HG03575 (cell line): ENCODE results near the gene CYP2W1.
"Not testable (repeated sequence)": the region's sequence is repeated elsewhere in the genome, so short reads cannot be mapped to it uniquely, and the experiment has no call there.

Experiments used
- ATAC-seq: cut with Tn5 transposase; IDR thresholded peaks from one replicate; pipeline ENCODE4 v1.9.1; 2021; ENCODE audit not compliant: unreplicated experiment, insufficient number of reproducible peaks, low FRiP score; ENCODE audit errors: extremely low read depth

CYP2W1 gene, protein sequence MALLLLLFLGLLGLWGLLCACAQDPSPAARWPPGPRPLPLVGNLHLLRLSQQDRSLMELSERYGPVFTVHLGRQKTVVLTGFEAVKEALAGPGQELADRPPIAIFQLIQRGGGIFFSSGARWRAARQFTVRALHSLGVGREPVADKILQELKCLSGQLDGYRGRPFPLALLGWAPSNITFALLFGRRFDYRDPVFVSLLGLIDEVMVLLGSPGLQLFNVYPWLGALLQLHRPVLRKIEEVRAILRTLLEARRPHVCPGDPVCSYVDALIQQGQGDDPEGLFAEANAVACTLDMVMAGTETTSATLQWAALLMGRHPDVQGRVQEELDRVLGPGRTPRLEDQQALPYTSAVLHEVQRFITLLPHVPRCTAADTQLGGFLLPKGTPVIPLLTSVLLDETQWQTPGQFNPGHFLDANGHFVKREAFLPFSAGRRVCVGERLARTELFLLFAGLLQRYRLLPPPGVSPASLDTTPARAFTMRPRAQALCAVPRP

DNA sequence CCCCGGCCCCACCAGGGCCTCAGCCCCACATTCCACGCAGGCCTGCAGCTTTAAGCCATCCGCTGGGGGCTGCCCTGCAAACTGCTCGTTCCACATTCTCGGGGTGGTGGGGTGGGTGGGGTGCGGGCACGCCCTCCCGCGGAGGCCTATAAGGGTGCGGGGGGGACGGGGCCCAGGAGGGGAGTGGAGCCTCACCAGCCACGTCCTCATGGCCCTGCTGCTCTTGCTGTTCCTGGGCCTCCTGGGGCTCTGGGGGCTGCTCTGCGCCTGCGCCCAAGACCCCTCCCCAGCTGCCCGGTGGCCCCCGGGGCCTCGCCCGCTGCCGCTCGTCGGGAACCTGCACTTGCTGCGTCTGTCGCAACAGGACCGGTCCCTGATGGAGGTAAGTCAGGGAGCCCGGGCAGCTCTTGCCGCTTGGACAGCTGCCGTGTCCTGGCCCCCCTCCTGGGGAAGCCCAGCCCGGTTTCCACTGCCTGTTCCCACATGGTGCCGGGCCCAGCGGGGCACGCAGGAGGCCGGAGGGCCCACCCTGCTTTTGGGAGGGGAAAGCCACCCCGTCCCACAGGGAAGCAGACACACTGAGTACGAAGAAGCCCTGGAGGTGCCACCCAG is at the start of gene CYP2W1:
Gene CYP2W1 (plus strand): TSS at position 178 of the 612 bp plus-strand sequence. CDS start 31 bp downstream, at position 209.
- ATAC-seq: no peak

DNA sequence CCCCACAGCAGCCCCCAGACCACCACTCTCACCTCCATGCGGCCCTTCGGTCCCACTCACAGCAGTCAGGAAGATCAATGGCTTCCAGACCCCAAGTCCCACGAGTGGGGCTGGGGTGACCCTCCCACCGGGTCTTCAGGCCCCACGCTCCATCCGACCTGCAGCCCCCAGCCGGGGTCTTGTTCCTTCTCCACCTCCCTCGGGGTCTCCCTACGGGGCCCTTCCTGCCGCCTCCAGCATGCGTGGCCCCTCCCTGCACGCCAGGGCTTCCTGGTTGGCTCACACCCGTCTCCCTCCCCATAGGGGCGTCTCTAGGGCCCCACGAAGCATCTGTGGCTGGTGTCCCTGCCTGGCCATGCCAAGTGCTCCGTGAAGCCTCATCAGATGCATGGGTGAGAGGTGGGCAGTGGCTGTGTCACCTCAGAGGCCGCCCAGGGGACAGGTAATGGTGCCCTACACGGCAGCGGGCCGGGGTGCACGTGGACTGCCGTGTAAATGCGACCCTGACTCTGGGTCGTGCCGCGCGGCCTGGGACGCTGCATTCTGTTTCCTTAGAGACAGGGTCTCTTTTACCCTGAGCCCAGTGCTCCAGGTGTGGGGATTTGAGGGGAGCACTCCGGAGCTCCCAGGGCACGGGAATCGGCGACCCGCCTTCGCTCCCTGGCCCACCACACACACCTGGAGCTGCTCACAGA is 48.4 kb upstream of the CYP2W1 start:
- ATAC-seq: no peak

DNA sequence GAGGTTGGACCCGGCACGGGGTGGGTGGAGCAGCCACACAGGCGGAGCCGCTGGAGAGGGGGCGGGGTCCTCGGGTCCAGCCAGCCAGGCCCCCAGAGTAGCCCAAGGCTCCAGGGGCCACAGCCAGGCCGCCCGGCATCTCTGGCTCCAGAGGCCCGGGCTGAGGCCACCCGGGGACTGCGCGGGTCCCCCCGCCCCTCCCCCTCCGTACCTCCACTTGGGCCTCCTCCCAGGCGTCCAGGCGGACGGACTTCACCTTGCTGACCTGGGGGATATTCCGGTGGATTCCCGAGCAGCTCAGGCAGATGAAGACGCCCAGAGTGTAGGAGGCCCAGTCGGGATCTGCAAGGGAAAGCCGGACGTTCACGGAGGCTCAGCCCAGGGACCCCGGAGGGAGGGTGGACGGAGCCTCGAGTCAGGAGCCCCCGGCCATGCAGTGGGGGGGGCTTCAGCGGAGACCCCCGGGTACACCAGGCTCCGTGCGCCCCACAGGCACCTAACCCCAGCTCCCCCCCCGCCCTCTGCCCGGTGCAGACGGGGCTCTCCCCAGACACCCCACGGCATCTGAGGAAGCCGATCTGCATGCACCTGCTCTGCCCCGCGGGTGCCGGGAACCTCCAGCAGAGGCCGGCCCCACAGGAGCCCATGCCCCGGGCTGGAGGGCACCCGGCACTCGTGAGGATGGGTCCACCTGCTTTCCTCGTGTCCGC is 47.7 kb upstream of the CYP2W1 start:
- ATAC-seq: no peak

GRCh38 chr7:935874-936385 is 47.1 kb upstream of the CYP2W1 start:
- no peak for ATAC-seq

DNA sequence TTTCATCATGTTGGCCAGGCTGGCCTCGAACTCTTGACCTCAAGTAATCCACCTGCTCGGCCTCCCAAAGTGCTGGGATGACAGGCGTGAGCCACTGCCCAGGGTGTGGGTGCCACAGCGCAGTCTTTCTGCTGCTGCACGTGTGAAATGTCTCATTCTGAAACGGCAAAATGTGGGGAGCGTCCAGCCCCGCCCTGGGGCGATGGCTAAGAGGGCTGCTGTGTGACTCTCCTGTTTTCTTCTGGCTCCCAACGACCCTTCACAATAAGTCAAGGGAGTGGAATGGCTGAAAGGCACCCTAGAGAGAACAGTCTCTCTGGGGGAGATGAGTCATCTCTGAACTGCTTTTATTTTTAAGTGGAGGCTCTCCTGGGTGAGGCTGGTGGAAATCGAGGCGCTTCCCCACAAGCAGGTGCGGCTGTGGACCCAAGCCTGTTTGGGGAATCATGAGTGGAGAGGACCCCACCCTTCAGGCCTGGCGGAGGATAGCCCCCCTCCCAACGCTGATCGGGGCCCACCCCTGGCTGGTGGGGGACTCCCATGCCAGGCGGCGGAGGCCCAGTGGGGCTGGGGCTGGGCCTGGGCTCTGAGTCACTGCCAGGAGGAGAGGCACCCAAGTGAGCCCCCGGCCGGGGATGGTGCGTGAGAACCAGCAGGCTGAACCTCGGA is 46.5 kb upstream of the CYP2W1 start:
- ATAC-seq: peak; percentile 47

DNA sequence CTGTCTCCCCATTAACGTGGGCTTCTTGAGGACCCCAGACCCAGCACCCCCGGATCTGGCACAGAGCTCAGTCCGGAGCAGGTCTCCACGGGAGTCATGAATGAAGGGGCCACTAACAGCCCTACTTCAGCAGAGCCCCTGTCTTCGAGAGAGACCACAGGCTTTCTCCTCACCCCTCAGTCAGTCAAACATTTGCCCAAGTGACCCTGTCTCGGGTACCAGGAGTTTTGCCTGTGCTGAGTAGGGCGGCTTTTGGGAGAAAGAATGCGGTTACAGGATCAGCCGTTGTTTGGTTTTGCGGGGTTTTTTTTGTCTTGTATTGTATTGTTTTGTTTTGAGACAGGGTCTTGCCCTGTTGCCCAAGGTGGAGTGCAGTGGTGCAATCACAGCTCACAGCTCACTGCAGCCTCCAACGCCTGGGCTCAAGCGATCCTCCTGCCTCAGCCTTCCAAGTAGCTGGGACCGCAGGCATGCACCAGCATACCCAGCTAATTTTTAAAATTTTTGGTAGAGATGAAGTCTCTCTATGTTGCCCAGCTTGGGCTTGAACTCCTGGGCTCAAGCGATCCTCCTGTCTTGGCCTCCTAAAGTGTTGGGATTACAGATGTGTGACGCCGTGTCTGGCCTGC is 45.0 kb upstream of the CYP2W1 start:
- no peak for ATAC-seq

DNA sequence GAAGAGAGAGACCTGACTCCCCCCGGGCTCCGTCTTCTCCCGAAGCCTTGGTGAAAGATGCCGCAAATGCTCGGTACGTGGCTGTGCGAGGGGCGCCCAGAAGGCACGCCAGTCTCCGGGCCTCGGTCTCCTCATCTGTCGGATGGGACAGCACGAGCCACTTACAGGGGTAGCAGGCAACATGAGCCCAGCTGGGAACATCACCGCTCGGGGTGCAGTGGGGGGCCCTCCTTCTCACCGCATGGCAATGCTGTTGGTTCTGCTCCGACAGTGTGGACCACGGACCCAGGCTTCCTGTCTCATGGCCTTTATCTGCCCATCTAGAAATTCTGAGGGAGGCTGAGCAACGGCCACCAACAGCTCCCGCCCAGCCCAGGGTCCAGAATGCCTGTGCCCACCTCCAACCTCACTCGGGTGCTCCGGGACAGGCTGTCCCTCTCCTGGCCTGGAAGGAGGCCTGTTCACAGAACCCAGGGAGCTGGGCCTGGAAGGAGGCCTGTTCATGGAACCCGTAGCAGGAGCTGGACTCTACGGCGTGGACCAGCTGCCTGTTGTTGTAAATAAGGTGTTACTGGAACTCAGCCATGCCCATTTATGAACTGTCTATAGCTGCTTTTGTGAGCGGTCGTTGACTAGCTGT is 44.3 kb upstream of the CYP2W1 start:
- no peak for ATAC-seq

- no peak for ATAC-seq
These were observed 43.1 kb upstream of the CYP2W1 start for GRCh38 chr7:939843-940242.

GRCh38 chr7:940599-941408 is 42.2 kb upstream of the CYP2W1 start:
- ATAC-seq: no peak

- ATAC-seq: not testable (repeated sequence)
These were observed 39.2 kb upstream of the CYP2W1 start for GRCh38 chr7:943793-944192.

DNA sequence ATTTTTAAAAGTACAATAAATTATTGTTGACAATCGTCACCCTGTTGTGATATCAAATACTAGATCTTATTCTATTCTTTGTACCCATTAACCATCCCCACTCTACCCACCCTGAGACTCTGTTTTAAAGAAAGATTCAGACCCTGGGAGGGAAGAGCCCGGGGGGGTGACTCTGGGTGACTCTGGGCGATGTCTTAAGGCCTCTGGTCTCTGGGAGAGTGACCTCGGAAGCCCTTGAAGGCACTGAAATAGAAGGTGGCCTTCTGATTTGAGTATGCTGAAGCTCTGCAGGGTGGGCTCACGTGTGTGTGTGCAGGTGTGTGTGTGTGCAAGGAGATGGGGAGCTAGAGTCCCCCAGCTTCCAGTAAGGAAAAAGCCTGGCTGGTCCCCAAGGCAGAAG is 38.2 kb upstream of the CYP2W1 start:
- no peak for ATAC-seq

GRCh38 chr7:945147-945555 is 37.8 kb upstream of the CYP2W1 start:
- ATAC-seq: no peak

GRCh38 chr7:945556-946255 is 37.3 kb upstream of the CYP2W1 start:
- no peak for ATAC-seq

GRCh38 chr7:946256-946996 is 36.6 kb upstream of the CYP2W1 start:
- ATAC-seq: no peak

GRCh38 chr7:947391-948210 is 35.4 kb upstream of the CYP2W1 start:
- no peak for ATAC-seq
